NK-92 (cell line): ENCODE data around the gene TCF3.
"Not testable (repeated sequence)": the region's sequence is repeated elsewhere in the genome, so short reads cannot be mapped to it uniquely, and the experiment has no call there.

Source experiments
- DNase-seq: peaks from one replicate; lab custom pipeline; 2025; ENCODE audit not compliant: unreplicated experiment; lab: John Stamatoyannopoulos, UW

The TCF3 gene

GRCh38 chr19:1651568-1652291 is 685 bp downstream of the TCF3 start:
- DNase-seq = no peak

DNA sequence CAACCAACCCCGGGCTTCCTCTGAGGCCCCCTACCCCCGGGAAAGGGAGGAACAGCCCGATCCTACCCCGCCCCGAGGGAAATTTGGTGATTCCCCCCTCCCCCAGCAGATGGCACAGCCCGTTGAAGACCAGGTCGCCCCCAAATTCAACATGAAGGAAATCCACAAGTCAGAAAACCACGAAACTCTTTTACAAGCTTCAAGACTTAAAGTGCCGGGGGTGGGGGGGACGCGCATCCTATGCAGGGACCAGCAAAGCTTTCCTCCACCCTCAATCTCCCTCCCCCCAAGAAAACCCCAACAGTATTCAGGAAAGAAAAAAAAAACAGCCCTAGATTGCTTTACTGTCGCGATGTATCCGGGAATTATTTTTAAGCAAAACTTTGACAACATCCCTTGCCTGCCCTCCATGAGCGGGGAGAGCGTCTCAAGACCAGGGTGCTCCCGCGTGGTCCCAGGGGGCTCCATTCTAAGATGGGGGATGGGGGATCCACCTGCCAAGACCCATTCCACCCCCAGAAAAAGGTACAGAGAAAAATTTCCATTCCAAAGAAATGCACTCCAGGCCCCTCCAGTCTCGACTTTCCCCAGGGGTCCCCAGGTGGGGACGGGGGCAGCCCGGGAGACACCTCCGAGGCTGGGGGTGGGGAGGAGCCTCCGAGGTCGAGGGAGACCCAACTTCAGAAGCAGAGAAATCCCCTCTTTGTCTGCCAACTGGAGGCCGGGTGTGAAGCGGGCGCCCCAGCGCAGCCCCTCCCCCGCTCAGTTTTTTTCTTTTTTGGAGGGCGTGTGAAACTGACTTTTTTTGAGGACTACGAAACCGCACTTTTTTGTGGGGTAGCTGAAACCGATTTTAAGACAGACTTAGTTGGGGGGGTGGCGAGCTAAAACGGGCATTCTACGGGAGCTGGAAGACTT is 1.5 kb downstream of the TCF3 start:
- DNase-seq = no peak

DNA sequence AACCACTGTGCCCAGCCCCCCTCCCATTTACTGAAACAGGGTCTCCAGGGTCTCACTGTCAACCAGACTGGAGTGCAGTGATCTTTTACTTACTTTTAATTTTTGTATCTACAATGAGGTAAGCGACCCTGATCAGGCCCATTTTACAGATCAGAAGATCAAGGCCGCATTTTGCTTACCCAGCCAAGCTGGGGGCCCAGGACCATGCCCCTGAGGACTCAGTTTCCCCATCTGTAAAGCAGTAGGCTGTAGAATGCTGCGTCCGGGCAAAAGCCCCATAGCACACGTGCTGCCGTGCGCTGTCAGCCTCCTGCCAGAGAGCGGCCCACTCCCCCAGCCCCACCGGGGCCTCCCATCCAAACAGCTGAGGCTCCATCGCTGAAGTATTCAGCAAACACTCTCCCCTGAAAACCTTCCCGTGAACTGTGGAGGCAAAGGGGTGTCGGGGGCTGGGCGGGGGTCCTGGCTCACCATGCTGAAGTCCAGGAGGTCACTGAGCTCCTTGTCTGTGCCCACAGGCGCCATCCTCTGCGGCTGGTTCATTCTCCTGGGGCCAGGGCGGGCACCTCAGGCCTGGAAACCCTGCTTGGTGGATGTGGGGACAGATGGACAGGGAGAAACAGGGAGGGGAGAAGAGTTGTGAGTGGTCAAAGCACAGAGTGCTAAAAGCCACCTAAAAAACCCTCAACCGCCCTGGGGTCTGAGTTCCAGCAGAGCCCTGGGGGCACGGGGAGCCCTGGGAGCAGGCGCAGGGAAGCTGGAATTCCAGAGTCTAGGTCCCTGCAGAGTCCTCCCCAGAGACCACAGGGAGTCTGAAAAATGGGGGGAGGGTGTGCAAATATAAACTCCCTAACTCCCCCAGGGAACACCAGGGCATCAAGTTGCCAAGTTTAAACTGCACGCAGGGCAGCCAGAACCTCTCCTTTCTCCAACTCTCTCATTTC is 2.4 kb downstream of the TCF3 start:
- no peak for DNase-seq

DNA sequence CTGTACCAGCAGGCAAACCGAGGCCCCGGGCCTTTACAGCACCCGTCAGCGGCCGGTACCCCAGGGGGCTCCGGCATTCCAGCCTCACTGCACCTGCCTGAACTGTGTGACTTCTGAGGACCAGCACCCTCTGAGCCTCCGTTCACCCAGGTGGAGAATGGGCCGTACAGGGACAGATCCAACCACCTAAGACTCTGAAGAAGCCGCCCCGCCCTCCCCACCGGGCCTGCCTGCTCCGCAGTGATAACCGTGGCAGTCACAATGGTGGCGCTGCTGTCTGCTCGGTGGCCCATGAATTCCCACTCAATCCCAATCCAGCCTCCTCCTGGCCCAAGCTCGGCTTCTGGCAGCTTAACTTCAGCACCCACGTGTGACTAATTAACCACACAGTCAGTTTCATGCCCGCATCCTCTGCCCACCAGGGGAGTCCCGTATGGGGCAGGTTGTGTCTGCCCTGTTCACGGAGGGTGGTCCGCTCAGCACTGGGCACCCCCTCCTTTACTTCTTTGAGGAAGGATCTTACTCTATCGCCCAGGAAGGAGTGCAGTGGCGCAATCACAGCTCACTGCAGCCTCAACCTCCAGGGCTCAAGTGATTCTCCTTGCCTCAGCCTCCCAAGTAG is 3.4 kb downstream of the TCF3 start:
- DNase-seq = no peak

GRCh38 chr19:1648459-1648849 is 4.0 kb downstream of the TCF3 start:
- no peak for DNase-seq

DNA sequence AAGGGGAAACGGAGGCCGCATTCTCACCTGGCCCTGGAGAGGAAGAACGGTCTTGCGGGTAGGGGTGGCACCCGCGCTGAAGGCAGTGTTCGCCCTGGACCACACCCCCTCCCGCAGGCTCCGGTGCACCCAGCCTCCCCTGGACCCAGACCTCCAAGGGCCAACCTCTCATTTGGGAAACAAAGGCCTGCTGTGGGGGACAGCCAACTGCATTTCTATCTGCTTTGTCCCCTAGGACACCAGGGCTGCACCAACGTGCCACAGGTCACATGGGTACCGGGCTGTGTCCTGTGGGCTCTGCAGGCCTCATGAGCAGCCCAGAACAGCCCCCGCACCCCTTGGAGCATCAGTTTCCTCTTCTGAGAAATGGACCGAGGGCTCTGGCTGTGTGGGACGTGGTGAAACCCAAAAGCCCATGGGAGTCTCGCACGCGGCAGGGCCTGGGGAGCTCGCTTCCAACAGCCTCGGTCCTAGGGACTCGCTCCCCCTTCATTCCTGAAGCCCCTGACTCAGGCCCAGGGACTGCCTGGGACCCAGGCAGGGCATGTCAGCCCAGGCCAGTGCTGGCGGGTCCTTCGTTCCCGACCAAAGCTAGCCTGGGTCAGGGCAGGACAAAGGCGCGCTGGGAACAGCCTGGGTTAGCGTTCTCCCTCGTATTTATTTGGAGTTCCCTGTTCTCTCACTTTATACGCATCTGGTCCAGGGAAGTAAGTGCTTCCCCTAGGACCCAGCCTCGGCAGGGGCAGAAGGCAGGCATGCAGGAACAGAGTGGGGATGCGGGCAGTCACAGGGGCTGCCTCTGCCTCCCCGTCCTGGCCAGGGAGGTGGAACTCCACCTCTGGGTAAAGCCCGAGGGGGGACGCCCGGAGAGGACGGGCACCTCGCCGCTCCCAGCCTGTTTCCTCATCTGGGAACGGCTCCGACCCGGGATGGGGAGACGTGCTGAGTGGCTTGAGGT is 4.6 kb downstream of the TCF3 start:
- DNase-seq = no peak

DNA sequence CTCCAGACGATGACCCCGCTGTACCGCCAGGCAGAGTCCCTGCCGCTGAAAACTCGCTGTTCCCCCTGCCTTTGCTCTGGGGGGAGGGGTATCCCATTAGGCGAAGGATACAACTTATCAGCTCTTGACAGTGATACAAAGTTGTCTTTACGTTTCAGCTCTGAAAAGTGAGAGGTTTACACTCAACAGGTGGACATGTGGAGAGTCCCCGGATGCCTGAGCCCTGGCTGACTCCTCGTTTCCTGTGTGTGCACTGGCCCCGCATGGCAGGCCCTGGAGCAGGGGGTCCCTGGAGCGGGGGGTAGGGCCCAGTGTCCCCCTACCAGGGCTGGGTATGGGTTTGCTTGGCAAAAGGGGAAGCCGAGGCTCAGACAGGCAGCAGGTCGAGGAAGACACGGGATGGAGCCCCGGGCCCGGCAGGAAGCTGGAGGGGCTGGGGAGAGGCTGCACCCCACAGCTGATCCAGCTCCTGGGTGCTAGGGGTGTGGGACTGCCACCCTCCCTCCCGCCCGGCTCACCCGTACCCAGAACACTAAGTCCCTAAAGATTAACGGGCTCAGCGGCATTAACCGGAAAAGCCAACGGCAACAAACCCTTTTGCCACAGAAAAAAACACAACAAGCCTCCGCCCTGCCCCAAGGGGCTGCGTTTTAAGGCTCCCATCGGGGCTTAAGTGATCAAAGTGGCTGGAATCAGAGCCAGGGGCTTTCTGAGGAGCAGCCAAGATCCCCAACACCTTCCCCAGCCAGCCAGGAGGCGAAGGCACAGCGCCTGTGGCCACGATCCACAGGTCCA is 5.6 kb downstream of the TCF3 start:
- no peak for DNase-seq

DNA sequence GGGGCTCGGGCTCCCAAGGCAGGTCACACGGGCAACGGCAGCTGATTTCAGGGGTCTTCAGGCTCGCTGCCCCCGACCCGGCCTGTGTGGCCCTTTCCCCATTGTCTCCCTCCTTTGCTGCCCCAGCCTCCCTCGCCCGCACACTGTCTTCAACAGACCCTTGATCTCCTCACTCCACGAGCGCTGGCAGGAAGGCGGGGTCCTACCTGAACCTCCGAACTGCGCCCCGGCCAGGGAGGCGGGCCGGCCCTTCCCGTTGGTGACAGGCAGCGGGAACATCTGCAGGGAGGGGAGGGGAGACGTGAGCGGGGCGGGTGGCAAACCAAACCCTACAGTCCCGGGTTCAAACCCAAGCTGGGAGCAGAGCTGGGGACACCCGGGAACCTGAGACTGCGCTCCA is 6.3 kb downstream of the TCF3 start:
- DNase-seq = no peak

GRCh38 chr19:1645299-1645698 is 7.1 kb downstream of the TCF3 start:
- DNase-seq = no peak

- no peak for DNase-seq
Observed at GRCh38 chr19:1644070-1644469, 8.3 kb downstream of the TCF3 start.

DNA sequence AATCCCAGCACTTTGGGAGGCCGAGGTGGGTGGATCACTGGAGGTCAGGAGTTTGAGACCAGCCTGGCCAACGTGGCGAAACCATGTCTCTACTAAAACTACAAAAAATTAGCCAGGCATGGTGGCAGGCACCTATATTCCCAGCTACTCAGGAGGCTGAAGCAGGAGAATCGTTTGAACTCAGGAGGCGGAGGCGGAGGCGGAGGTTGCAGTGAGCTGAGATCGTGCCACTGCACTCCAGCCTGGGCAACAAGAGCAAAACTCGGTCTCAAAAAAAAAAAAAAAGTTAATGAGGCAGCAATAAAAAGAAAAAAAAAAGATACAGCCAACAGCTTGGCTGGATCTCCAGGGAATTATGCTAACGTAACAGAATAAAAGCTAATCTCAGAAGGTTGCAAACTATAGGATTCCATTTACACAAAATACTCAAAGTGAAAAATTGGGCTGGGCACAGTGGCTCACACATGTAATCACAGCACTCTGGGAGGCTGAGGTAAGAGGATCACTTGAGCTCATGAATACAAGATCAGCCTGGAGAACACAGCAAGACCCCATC is 11.4 kb downstream of the TCF3 start:
- not testable (repeated sequence) for DNase-seq

GRCh38 chr19:1636325-1637236 is 15.8 kb downstream of the TCF3 start:
- DNase-seq = no peak

- DNase-seq = no peak
Observed at GRCh38 chr19:1634938-1635243, 17.5 kb downstream of the TCF3 start.

GRCh38 chr19:1634242-1634937 is 18.0 kb downstream of the TCF3 start:
- DNase-seq = no peak

DNA sequence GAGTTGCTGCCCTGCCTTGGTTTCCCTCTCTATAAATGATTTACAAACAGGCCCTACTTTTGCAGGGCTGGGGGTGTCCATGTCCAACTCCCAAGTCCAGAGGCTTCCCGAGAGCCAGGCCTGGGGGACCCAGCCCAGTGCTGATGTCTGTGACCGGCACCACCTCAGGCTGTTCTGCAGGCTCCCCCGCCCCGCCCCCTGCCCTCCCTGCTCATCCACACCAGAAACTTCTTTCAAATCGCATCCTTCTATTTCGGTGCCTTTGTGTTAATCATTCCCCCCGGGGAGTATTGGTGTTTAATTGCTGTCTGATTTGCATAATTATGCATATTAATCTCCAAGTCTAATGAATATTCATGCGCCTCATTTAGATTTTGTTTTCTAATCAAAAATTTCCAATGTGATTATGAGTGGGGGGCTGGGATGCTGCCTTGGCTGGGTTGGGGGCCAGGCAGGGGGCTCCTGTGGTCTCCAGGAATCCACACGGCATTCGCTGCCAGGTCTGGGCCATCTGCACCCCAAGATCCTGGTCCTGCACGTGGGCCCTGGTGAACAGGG is 19.1 kb downstream of the TCF3 start:
- no peak for DNase-seq

GRCh38 chr19:1632462-1633268 is 19.8 kb downstream of the TCF3 start:
- no peak for DNase-seq
